Right lobe of liver (tissue), 4 donors: ENCODE measurements around the gene SRXN1.

ENCODE experiments used
- POLR2A ChIP-seq: fragments of 450-650 bp; IDR thresholded peaks from one replicate; pipeline ENCODE4 v1.6.1; 2017; ENCODE audit warnings: antibody characterized with exemption, mild to moderate bottlenecking
- TF ChIP-seq, protein P1 (sequence below), 4 donors: fragments of 200-600 bp in 3 of 4; fragments of 450-650 bp in 1 of 4; IDR thresholded peaks; one replicate each; pipeline versions ENCODE4 v1.5.1 to v1.8.0; 2016 to 2022; ENCODE audit warnings: antibody characterized with exemption in 4 of 4, mild to moderate bottlenecking in 2 of 4
- donor health status: DM: no; HTN: no; CAD: no.
- donor health status: DM: no; HTN: no; CAD: no.
- donor health status: DM: no; HTN: yes; CAD: no.

DNA sequence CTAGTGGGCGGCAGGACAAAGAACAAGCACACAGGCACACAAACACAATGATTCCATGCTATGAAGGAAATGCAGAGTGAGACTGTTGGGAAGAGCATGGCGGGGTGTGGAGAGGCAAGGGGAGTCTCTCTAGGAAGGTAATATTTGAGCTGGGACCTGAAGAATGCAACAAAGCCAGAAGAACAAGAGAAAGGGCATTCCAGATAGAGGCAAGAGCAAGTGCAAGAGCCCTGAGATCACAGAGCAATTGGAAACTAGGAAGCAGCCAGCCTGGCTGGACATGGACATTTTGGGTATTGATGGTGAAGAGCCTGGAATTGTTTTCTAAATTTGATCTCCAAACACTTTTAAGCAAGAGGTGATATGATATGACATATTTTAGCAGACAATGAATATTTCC lies 15.4 kb downstream of the SRXN1 start:
- TF ChIP-seq, protein P1, sequence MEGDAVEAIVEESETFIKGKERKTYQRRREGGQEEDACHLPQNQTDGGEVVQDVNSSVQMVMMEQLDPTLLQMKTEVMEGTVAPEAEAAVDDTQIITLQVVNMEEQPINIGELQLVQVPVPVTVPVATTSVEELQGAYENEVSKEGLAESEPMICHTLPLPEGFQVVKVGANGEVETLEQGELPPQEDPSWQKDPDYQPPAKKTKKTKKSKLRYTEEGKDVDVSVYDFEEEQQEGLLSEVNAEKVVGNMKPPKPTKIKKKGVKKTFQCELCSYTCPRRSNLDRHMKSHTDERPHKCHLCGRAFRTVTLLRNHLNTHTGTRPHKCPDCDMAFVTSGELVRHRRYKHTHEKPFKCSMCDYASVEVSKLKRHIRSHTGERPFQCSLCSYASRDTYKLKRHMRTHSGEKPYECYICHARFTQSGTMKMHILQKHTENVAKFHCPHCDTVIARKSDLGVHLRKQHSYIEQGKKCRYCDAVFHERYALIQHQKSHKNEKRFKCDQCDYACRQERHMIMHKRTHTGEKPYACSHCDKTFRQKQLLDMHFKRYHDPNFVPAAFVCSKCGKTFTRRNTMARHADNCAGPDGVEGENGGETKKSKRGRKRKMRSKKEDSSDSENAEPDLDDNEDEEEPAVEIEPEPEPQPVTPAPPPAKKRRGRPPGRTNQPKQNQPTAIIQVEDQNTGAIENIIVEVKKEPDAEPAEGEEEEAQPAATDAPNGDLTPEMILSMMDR (IDR thresholded peaks at IDR 0.05): no peak
- no peak for TF ChIP-seq POLR2A
